BLaER1 treated with 17β-estradiol and CSF1 and Interleukin-3, amounts not matched to agents 10 nM and 100 nM (cell line): ENCODE measurements around the gene ANKH.

Experiments used
- H3K27ac ChIP-seq, 11 experiments: shearing (Covaris generic); formaldehyde crosslinking; 2 replicates each; pipeline ENCODE4 v1.8.1; 2022
- H3K27me3 ChIP-seq, 11 experiments: shearing (Covaris generic); formaldehyde crosslinking; 2 replicates each; pipeline ENCODE4 v1.8.1; 2022
- H3K36me3 ChIP-seq, 11 experiments: shearing (Covaris generic); formaldehyde crosslinking; 2 replicates each; pipeline ENCODE4 v1.8.1; 2022
- H3K4me1 ChIP-seq, 10 experiments: shearing (Covaris generic); formaldehyde crosslinking; 2 replicates each; pipeline ENCODE4 v1.8.1; 2022
- H3K4me2 ChIP-seq, 11 experiments: shearing (Covaris generic); formaldehyde crosslinking; 2 replicates each; pipeline ENCODE4 v1.8.1; 2022
- H3K4me3 ChIP-seq, 10 experiments: shearing (Covaris generic); formaldehyde crosslinking; 2 replicates each; pipeline ENCODE4 v1.8.1; 2022
- H3K9ac ChIP-seq, 11 experiments: shearing (Covaris generic); formaldehyde crosslinking; 2 replicates each; pipeline ENCODE4 v1.8.1; 2022
- H3K9me3 ChIP-seq, 11 experiments: shearing (Covaris generic); formaldehyde crosslinking; replicated peaks in 1 of 11; 2 replicates each; pipeline ENCODE4 v1.8.1; 2022
- H4K20me1 ChIP-seq, 11 experiments: shearing (Covaris generic); formaldehyde crosslinking; 2 replicates each; pipeline ENCODE4 v1.8.1; 2022
- Cebpa-rat ChIP-seq, 11 experiments: shearing (Covaris generic); IDR thresholded peaks; 2 replicates each; pipeline ENCODE4 v1.8.1; 2022

The ANKH gene

DNA sequence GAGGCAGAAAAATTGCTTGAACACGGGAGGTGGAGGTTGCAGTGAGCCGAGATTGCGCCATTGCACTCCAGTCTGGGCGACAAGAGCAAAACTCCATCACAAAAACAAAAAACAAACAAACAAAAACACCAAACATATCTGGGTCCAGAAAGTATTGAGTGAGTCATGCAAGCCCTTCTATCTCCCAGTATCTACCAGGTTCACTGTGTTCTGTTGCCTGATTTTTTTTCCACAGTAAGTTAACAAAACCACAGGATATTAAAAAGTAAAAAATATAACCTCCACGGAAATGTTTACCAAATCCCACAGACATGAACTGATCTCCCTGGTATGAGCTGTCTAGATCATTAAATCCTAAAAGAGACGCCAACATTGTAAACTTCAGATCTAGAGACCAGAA lies 94.4 kb downstream of the ANKH start:
- peaks cover 0 to 68% (median 16%) of the 10 kb centered on the region in 11 experiments; a peak in 10 of 22 replicates for H4K20me1 ChIP-seq
- H3K9me3 ChIP-seq = no peaks in the 10 kb centered on the region
- H3K4me3 ChIP-seq = no peak overlapping the region
- H3K27me3 ChIP-seq = no peaks in the 10 kb centered on the region
- H3K27ac ChIP-seq = no peak overlapping the region
- TF ChIP-seq Cebpa-rat (IDR thresholded peaks at IDR 0.05) = no peak
- H3K4me1 ChIP-seq = peaks cover 14 to 24% (median 17%) of the 10 kb centered on the region in 10 experiments
- no peak overlapping the region for H3K4me2 ChIP-seq
- no peak overlapping the region for H3K9ac ChIP-seq
- H3K36me3 ChIP-seq = peaks cover 11 to 43% (median 21%) of the 10 kb centered on the region in 11 experiments; a peak in 15 of 22 replicates

DNA sequence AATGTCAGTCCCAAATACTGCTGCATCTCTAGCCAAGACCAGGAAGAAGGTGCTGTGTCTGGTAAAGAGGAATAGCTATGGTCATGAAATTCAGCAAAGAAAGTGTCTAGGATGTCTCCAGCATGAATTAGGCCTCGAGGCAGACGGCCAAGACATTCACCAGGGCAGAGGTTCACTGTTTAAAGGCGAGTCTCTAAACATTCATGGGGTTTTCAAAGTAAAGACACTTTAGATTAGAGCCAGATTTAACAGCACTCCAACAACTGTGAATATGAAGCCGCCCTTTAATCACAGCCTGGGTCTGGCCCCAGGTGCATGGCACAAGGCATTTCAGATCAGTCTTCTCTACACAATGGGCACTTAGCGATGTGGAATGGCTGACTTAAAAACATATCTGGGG lies 95.0 kb downstream of the ANKH start:
- H3K9me3 ChIP-seq = no peaks in the 10 kb centered on the region
- H4K20me1 ChIP-seq = peaks cover 0 to 68% (median 16%) of the 10 kb centered on the region in 11 experiments; a peak in 10 of 22 replicates
- H3K27me3 ChIP-seq = no peaks in the 10 kb centered on the region
- peaks cover 11 to 42% (median 21%) of the 10 kb centered on the region in 11 experiments; a peak in 15 of 22 replicates for H3K36me3 ChIP-seq
- peaks cover 10 to 18% (median 11%) of the 10 kb centered on the region in 10 experiments for H3K4me1 ChIP-seq
- no peak overlapping the region for H3K4me3 ChIP-seq
- H3K27ac ChIP-seq = no peak overlapping the region
- TF ChIP-seq Cebpa-rat (IDR thresholded peaks at IDR 0.05) = no peak
- H3K4me2 ChIP-seq = no peak overlapping the region
- no peak overlapping the region for H3K9ac ChIP-seq

DNA sequence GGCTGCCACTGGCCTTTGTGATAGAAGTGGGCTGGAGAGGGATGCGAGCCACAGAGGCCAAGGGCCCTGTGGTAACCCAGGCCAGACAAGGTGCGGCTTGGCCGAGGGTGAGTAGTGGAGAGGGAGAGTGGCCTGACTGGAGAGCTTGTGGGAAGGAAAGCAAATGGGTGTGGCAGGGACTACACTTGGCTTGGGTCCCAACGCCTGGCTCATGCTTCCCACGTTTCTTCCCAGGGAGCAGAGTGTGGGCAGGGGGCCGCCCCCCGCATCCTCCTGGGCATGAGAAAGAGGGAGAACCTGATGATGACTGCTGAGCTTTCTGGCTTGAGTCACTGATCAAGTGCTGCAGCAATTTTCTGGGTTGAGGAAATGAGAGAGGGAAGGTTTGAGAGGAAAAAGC lies 95.7 kb downstream of the ANKH start:
- no peak overlapping the region for H3K27ac ChIP-seq
- no peaks in the 10 kb centered on the region for H3K27me3 ChIP-seq
- peaks cover 3 to 11% (median 4%) of the 10 kb centered on the region in 10 experiments for H3K4me1 ChIP-seq
- TF ChIP-seq Cebpa-rat (IDR thresholded peaks at IDR 0.05) = no peak
- no peak overlapping the region for H3K9ac ChIP-seq
- no peaks in the 10 kb centered on the region for H3K9me3 ChIP-seq
- no peak overlapping the region for H3K4me3 ChIP-seq
- H3K36me3 ChIP-seq = peaks cover 8 to 38% (median 20%) of the 10 kb centered on the region in 11 experiments; a peak in 15 of 22 replicates
- H4K20me1 ChIP-seq = peaks cover 0 to 66% (median 18%) of the 10 kb centered on the region in 11 experiments; a peak in 10 of 22 replicates
- no peak overlapping the region for H3K4me2 ChIP-seq

DNA sequence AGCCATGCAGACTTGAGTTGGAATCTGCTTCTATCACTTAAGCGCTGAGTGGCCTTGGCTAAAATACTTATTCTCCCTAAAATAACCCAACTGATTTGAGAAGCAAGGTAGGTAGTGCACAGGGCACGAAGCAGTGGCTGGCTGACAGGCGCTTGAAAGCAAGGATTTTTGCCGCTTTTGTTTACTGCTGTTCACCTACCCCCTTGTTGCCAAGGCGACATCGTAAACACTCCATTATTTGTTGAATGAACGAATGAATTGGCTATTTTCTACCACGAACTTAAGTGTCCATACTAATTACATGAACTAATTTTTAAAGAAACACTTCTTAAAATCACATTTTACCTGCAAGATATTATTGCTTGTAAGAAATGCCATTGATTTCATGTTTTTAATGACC lies 98.0 kb downstream of the ANKH start:
- H3K4me2 ChIP-seq = no peak overlapping the region
- H3K27ac ChIP-seq = no peak overlapping the region
- peaks cover 0 to 5% (median 0%) of the 10 kb centered on the region in 10 experiments; a peak in 1 of 20 replicates for H3K4me1 ChIP-seq
- H3K36me3 ChIP-seq = peaks cover 6 to 32% (median 11%) of the 10 kb centered on the region in 11 experiments; a peak in 16 of 22 replicates
- H4K20me1 ChIP-seq = peaks cover 0 to 69% (median 18%) of the 10 kb centered on the region in 11 experiments; a peak in 10 of 22 replicates
- H3K4me3 ChIP-seq = no peak overlapping the region
- H3K9me3 ChIP-seq = no peaks in the 10 kb centered on the region
- no peak for TF ChIP-seq Cebpa-rat (IDR thresholded peaks at IDR 0.05)
- no peak overlapping the region for H3K9ac ChIP-seq
- no peaks in the 10 kb centered on the region for H3K27me3 ChIP-seq

DNA sequence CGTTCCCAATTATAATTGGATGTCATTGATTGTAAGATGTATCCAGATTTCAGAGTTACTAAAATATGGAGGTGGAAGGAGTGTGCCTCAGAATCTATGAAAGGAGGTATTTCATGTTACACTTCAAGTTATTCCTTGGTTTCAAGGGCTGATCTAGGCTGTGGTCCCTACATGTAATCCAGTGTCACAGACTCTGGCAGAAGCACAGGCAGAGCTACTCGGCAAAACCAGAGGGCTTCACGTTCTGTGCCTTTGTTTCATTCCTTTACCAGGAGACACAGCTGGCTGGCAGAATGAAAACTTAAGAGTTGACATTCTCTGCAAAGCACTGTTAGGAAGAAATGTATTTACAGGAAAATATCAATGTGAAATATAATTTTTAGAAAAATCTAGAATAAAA lies 99.6 kb downstream of the ANKH start:
- H3K27me3 ChIP-seq = no peaks in the 10 kb centered on the region

DNA sequence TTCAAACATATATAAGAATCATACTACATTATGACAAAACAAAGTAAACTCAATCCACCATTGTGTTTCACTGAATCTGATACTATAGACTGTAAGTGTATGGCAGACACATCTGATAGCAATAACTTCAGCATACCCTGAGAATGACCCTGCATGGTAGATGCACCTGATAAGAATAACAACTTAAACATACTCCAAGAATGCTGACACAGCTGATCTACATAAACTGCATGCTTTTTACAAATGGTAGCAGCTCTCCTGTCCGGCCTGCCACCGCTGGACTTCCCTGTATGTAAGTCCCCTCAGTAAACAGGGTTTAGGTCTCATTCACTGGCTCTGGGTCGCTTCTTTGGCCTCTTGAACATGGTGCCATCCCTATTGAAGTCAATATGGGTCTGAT lies 100.4 kb downstream of the ANKH start:
- no peaks in the 10 kb centered on the region for H3K27me3 ChIP-seq
- no peak overlapping the region for H3K9ac ChIP-seq
- no peak overlapping the region for H3K4me3 ChIP-seq
- H3K36me3 ChIP-seq = peaks cover 11 to 37% (median 28%) of the 10 kb centered on the region in 11 experiments; a peak in 20 of 22 replicates
- peaks cover 0 to 5% (median 0%) of the 10 kb centered on the region in 10 experiments; a peak in 1 of 20 replicates for H3K4me1 ChIP-seq
- no peak overlapping the region for H3K4me2 ChIP-seq
- no peak for TF ChIP-seq Cebpa-rat (IDR thresholded peaks at IDR 0.05)
- H4K20me1 ChIP-seq = peaks cover 0 to 56% (median 17%) of the 10 kb centered on the region in 11 experiments; a peak in 10 of 22 replicates
- no peaks in the 10 kb centered on the region for H3K9me3 ChIP-seq
- H3K27ac ChIP-seq = no peak overlapping the region

More for the DNA sequence above, 99.6 kb downstream of the ANKH start:
- H4K20me1 ChIP-seq = peaks cover 0 to 63% (median 17%) of the 10 kb centered on the region in 11 experiments; a peak in 10 of 22 replicates
- no peak for TF ChIP-seq Cebpa-rat (IDR thresholded peaks at IDR 0.05)
- H3K9me3 ChIP-seq = no peaks in the 10 kb centered on the region
- H3K4me1 ChIP-seq = peaks cover 0 to 5% (median 0%) of the 10 kb centered on the region in 10 experiments; a peak in 1 of 20 replicates
- no peak overlapping the region for H3K4me3 ChIP-seq
- H3K36me3 ChIP-seq = peaks cover 10 to 32% (median 21%) of the 10 kb centered on the region in 11 experiments; a peak in 19 of 22 replicates
- H3K9ac ChIP-seq = no peak overlapping the region
- no peak overlapping the region for H3K27ac ChIP-seq
- no peak overlapping the region for H3K4me2 ChIP-seq

DNA sequence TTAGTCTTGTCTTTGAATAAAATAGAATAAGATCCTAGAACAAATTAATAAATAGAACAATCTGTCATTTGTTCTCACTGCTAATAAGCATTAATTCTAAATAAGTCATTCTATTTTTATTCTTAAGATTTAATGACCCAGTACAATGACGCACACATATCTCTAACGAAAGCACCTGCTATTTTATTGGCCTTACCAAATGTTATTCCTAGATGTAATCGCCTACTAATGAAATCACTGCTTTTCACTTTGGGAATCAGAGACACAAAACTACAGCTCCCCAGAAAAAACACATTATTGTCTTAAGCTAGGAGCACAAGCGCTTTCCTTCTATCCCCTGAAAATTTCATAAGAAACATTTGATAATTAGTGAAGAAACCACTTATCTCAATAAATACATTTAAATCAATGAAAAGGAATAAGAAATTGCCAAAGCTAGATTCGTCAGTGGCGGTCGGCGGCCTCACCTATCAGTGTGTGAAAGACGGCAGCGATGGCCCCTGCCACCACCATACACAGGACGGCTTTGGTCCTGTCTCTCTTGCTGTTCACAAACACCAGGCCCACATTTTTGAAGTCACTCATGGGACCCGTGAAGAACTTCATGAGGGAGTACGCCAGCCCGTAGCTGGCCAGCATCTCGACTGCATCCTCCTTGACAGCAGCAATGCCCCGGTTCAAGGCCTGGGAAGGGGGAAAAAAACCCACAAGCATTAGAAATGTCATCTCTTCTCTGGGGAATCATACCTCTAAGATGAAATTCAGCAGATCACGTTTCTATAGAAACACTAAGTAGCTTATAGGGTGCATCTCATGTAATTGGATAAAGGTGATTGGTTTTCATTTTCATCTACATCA lies 102.8 kb downstream of the ANKH start:
- no peak overlapping the region for H3K4me2 ChIP-seq
- no peaks in the 10 kb centered on the region for H3K27me3 ChIP-seq
- H4K20me1 ChIP-seq = peaks cover 0 to 44% (median 8%) of the 10 kb centered on the region in 11 experiments; a peak in 6 of 22 replicates
- no peak overlapping the region for H3K27ac ChIP-seq
- peaks cover 0 to 5% (median 0%) of the 10 kb centered on the region in 10 experiments; a peak in 1 of 20 replicates for H3K4me1 ChIP-seq
- no peaks in the 10 kb centered on the region for H3K9me3 ChIP-seq
- no peak overlapping the region for H3K4me3 ChIP-seq
- no peak overlapping the region for H3K9ac ChIP-seq
- TF ChIP-seq Cebpa-rat (IDR thresholded peaks at IDR 0.05) = no peak
- peaks cover 27 to 60% (median 41%) of the 10 kb centered on the region in 11 experiments for H3K36me3 ChIP-seq

DNA sequence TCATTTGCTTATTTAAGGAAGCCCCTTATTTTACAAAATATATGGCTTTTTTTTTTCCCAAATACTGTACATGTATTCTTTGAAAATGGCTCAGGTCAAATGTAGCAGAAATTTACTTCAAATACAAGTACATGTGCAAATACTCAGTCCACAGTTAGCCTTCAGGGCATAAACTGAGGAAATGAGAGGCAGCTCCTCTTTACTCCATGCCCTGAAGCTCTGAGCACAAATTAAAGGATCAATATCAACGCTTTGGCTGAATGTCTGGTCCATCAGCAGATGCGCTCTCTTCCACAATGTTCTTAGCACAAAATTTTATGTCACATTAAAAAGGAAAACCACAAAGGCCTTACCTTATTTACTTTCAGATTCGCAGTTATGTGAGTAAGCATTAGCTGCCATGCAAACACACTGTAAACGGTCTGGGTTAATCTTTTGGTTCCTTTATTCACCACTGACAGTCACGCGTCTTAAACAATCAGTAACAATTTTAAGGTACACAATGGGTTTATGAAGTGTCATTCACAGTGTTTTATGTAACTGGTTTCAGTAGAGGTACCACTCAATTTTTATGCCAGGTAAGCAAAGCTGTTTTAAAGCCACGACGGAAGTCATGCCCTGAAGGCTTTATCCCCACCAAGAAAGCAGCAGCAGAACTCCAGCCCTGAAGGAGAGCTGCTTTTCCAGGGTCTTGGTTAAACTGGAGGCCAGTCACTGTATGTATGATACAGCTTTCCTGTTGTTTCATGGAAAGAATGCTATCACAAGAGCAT lies 103.7 kb downstream of the ANKH start:
- no peak for TF ChIP-seq Cebpa-rat (IDR thresholded peaks at IDR 0.05)
- Histone ChIP-seq H3K4me3 (no peak overlapping the region), H3K9me3 (no peaks in the 10 kb centered on the region), H3K36me3 (peaks cover 27 to 60% (median 41%) of the 10 kb centered on the region in 11 experiments), H3K4me1 (peaks cover 3 to 10% (median 5%) of the 10 kb centered on the region in 10 experiments; a peak in 14 of 20 replicates), H3K9ac (no peak overlapping the region), H4K20me1 (peaks cover 0 to 37% (median 8%) of the 10 kb centered on the region in 11 experiments; a peak in 6 of 22 replicates), H3K4me2 (no peak overlapping the region), H3K27me3 (no peaks in the 10 kb centered on the region), H3K27ac (no peak overlapping the region)
